Kidney (tissue), 22 donors: Measurements from ENCODE around the gene GGTLC2. TPM values are rescaled to one million over a fixed set of nuclear protein-coding genes. Genes with fewer than 3 reads are reported as not detected.
"Not testable (repeated sequence)": the region's sequence is repeated elsewhere in the genome, so short reads cannot be mapped to it uniquely, and the experiment has no call there.

Experiments used
- DNase-seq, 5 donors: peaks; one replicate each; pipeline ENCODE4 v3.0.0-alpha.2; 2013 to 2020
- FAIRE-seq: peaks from 2 replicates; lab custom pipeline; 2012; peaks lifted over from hg19 to GRCh38; lab: Jason Lieb, UNC
- H3K27ac ChIP-seq, 2 donors: one replicate each; pipeline ENCODE4 v1.7.0; 2013; ENCODE audit warnings: low read depth in 2 of 2, low read length in 2 of 2, inconsistent platforms in 1 of 2
- H3K27me3 ChIP-seq: one replicate; pipeline ENCODE4 v1.7.1; 2013; ENCODE audit warnings: low read length, inconsistent platforms; ENCODE audit not compliant: control insufficient read depth, insufficient read depth
- H3K36me3 ChIP-seq, 3 donors: one replicate each; pipeline versions ENCODE4 v1.7.0 to v1.7.1; 2013; ENCODE audit warnings: low read length in 3 of 3, control low read depth in 1 of 3, inconsistent platforms in 1 of 3; ENCODE audit not compliant: insufficient read depth in 3 of 3, control insufficient read depth in 2 of 3
- H3K4me1 ChIP-seq, 3 donors: one replicate each; pipeline versions ENCODE4 v1.7.0 to v1.7.1; 2013; ENCODE audit warnings: low read length in 3 of 3, inconsistent platforms in 1 of 3, low read depth in 1 of 3; ENCODE audit not compliant: control insufficient read depth in 2 of 3, insufficient read depth in 2 of 3
- H3K4me3 ChIP-seq, 3 donors: one replicate each; pipeline versions ENCODE4 v1.7.0 to v1.8.1; 2013; ENCODE audit warnings: low read length in 3 of 3, control low read depth in 1 of 3, inconsistent platforms in 1 of 3
- H3K9ac ChIP-seq, 3 donors: one replicate each; pipeline versions ENCODE4 v1.7.0 to v1.7.1; 2013; ENCODE audit warnings: low read length in 3 of 3, control low read depth in 1 of 3, inconsistent platforms in 1 of 3
- H3K9me3 ChIP-seq, 3 donors: one replicate each; pipeline versions ENCODE4 v1.7.0 to v1.7.1; 2013; ENCODE audit warnings: low read length in 3 of 3, control low read depth in 1 of 3, inconsistent platforms in 1 of 3; ENCODE audit not compliant: control insufficient read depth in 2 of 3, insufficient read depth in 1 of 3
- intact Hi-C: fragments of 100-400 bp; cut with DNase I; formaldehyde crosslinking; loops from one replicate; pipeline ENCODE4 v1.11.1; 2022
- long read RNA-seq, 10 donors: library from polyadenylated mRNA in 1 of 10; unstranded in 1 of 10; transcript quantifications; one replicate each; pipeline ENCODE4 v2.0.0 and lab custom pipeline, GENCODE V29; 2021 to 2026
- polyA plus RNA-seq: library from polyadenylated mRNA; stranded (reverse); fragments of 350-450 nt; fragmentation: Illumina TruSeq; extraction: RNeasy Lipid Tissue Mini Kit (QIAGEN cat#74804); gene quantifications from one replicate; pipeline ENCODE4 v1.2.3, GENCODE V29; 2014; ENCODE audit warnings: low read depth, low replicate concordance; ENCODE audit not compliant: insufficient read depth
- total RNA-seq: library from RNA; stranded (reverse); fragmentation: NEBNext Ultra II Directional; extraction: Animal tissue kit (Norgen Biotek cat#: 25700); gene quantifications from one replicate; pipeline ENCODE4 v1.2.1, GENCODE V29; 2021
- TF ChIP-seq, protein P1 (sequence below): IDR thresholded peaks from 3 replicates; pipeline ENCODE4 v1.5.1; 2012; ENCODE audit warnings: mild to moderate bottlenecking, moderate library complexity, borderline replicate concordance; ENCODE audit not compliant: insufficient read depth; ENCODE audit errors: extremely low read depth
- donor health status: control.
- donor health status: control.
- donor health status: control.
- donor health status: control.
- donor health status: control.
- donor health status: DM: yes; HTN: yes; CAD: no.
- donor health status: Normal renal cell carcinoma (clear cell type).

GGTLC2 gene
- 0.76 TPM for total RNA-seq
- polyA plus RNA-seq = not detected
- long read RNA-seq, donor 1 = 0 reads
- long read RNA-seq, donor 2 = 0 reads
- long read RNA-seq, donor 3 = 0 reads
- long read RNA-seq, donor 4 = 0 reads
- long read RNA-seq, donor 5 = 0 reads
- long read RNA-seq, donor 6 = 0 reads
- long read RNA-seq, donor 7 = 0 reads
- long read RNA-seq, donor 8 = 0 reads
- long read RNA-seq, donor 9 = 0 reads
- long read RNA-seq, donor 10 = 0 reads

GRCh38 chr22:22644314-22644713 is at the start of gene GGTLC2:
GGTLC2 (plus strand) TSS chr22:22644614; CDS start chr22:22646346, 1,732 bp downstream.
- H3K36me3 ChIP-seq, intact Hi-C loops, H3K9me3 ChIP-seq, H3K4me3 ChIP-seq, DNase-seq, H3K27ac ChIP-seq, H3K4me1 ChIP-seq, FAIRE-seq, H3K27me3 ChIP-seq, H3K9ac ChIP-seq: not testable (repeated sequence)

DNA sequence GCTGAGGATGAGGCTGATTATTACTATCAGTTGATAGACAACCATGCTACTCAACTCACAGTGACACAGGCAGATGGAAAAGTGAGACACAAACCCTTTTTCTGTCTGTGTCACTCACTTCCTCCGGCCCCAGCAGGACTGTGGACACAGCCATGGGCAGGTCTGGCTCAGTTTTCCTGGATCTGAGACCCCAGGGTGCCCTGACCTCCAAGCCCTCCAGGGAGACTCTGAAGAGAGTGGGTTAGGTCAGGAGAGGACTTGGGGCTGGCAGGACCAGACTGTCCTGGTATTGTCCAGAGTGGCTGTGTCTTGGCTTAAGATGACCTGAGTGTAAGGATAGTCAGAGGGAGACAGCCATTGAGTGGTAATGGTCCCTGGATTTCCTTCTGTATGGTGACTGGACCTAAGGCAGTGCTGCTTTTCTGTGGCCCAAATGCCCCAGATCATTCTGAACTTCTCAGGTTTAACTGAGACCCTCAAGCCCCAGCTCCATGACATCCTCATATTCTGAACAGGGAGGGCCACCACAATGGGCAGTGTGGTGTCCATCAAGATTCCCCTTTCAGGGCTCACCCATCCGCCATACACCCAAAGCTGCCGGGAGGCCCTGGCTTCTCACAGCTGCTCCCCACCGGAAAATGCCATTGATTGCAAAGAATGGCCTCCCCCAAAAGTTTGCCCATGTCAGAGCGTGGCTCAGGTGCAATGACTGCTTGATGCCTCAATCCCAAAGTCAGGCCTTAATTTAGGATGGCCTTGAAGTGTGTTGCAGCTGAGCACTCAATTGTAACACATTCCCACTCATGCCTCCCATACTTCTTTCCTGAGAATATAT is 49.2 kb upstream of the GGTLC2 start:
- no peak for FAIRE-seq
- intact Hi-C loops = no loop called here
- DNase-seq = peak in 1 of 5 donors; percentile 20
- Histone ChIP-seq H3K36me3 (no peaks in the 10 kb centered on the region), H3K27me3 (no peaks in the 10 kb centered on the region), H3K27ac (no peak overlapping the region), H3K9ac (no peak overlapping the region), H3K9me3 (no peaks in the 10 kb centered on the region), H3K4me1 (no peaks in the 10 kb centered on the region), H3K4me3 (no peak overlapping the region)
- TF ChIP-seq, protein P1, sequence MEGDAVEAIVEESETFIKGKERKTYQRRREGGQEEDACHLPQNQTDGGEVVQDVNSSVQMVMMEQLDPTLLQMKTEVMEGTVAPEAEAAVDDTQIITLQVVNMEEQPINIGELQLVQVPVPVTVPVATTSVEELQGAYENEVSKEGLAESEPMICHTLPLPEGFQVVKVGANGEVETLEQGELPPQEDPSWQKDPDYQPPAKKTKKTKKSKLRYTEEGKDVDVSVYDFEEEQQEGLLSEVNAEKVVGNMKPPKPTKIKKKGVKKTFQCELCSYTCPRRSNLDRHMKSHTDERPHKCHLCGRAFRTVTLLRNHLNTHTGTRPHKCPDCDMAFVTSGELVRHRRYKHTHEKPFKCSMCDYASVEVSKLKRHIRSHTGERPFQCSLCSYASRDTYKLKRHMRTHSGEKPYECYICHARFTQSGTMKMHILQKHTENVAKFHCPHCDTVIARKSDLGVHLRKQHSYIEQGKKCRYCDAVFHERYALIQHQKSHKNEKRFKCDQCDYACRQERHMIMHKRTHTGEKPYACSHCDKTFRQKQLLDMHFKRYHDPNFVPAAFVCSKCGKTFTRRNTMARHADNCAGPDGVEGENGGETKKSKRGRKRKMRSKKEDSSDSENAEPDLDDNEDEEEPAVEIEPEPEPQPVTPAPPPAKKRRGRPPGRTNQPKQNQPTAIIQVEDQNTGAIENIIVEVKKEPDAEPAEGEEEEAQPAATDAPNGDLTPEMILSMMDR = no peak

- TF ChIP-seq, protein P1 = no peak
- Histone ChIP-seq H3K27me3 (no peaks in the 10 kb centered on the region), H3K4me3 (no peak overlapping the region), H3K27ac (no peak overlapping the region), H3K36me3 (no peaks in the 10 kb centered on the region), H3K4me1 (no peaks in the 10 kb centered on the region), H3K9me3 (no peaks in the 10 kb centered on the region), H3K9ac (no peak overlapping the region)
- no peak for FAIRE-seq
- intact Hi-C loops = no loop called here
- peak in 1 of 5 donors; percentile 4 for DNase-seq
Measured at GRCh38 chr22:22598144-22598543, 46.3 kb upstream of the GGTLC2 start.

GRCh38 chr22:22599248-22599647 is 45.2 kb upstream of the GGTLC2 start:
- Histone ChIP-seq H3K4me1 (no peaks in the 10 kb centered on the region), H3K4me3 (no peak overlapping the region), H3K9me3 (no peaks in the 10 kb centered on the region), H3K27ac (no peak overlapping the region), H3K36me3 (no peaks in the 10 kb centered on the region), H3K9ac (no peak overlapping the region), H3K27me3 (no peaks in the 10 kb centered on the region)
- DNase-seq = no peak
- TF ChIP-seq, protein P1 = no peak
- intact Hi-C loops = no loop called here
- FAIRE-seq = no peak
